MM.1S (cell line): Measurements from ENCODE around the gene BTRC.

Source experiments
- DNase-seq: peaks from one replicate; pipeline ENCODE4 v3.0.0-alpha.2; 2015
- H2AFZ ChIP-seq: fragments of 300-600 bp; sonication (generic); 2 replicates; pipeline ENCODE4 v1.6.0; 2016; ENCODE audit warnings: antibody characterized with exemption, low read length
- H3F3A ChIP-seq: fragments of 300-600 bp; sonication (generic); 2 replicates; pipeline ENCODE4 v1.6.1; 2016; ENCODE audit warnings: mild to moderate bottlenecking, antibody characterized with exemption, low read length, moderate library complexity, mixed read lengths; ENCODE audit not compliant: insufficient read depth
- H3K27ac ChIP-seq: fragments of 300-600 bp; sonication (generic); 2 replicates; pipeline ENCODE4 v1.5.1; 2016; ENCODE audit warnings: mild to moderate bottlenecking, low read length
- H3K27me3 ChIP-seq: fragments of 300-600 bp; sonication (generic); replicated peaks from 2 replicates; pipeline ENCODE4 v1.6.0; 2016; ENCODE audit warnings: low read length; ENCODE audit not compliant: insufficient read depth
- H3K36me3 ChIP-seq: fragments of 300-600 bp; sonication (generic); replicated peaks from 2 replicates; pipeline ENCODE4 v1.6.1; 2016; ENCODE audit warnings: mild to moderate bottlenecking, low read length, mixed read lengths; ENCODE audit not compliant: insufficient read depth
- H3K4me1 ChIP-seq: fragments of 300-600 bp; sonication (generic); 2 replicates; pipeline ENCODE4 v1.6.1; 2016; ENCODE audit warnings: low read length, mixed read lengths
- H3K4me2 ChIP-seq: fragments of 300-600 bp; sonication (generic); 2 replicates; pipeline ENCODE4 v1.6.0; 2016; ENCODE audit warnings: low read depth, low read length
- H3K4me3 ChIP-seq: fragments of 300-600 bp; sonication (generic); 2 replicates; pipeline ENCODE4 v1.5.1; 2016; ENCODE audit warnings: low read length, mixed read lengths
- H3K79me2 ChIP-seq: fragments of 300-600 bp; sonication (generic); 2 replicates; pipeline ENCODE4 v1.6.1; 2016; ENCODE audit warnings: mixed run types, low read length, mixed read lengths
- H3K9ac ChIP-seq: fragments of 300-600 bp; sonication (generic); 2 replicates; pipeline ENCODE4 v1.6.1; 2016; ENCODE audit warnings: low read length, mixed read lengths
- H3K9me2 ChIP-seq: fragments of 300-600 bp; sonication (generic); replicated peaks from 2 replicates; pipeline ENCODE4 v1.6.1; 2016; ENCODE audit warnings: mild to moderate bottlenecking, low read length, mixed read lengths; ENCODE audit not compliant: insufficient read depth
- H3K9me3 ChIP-seq: fragments of 300-600 bp; sonication (generic); replicated peaks from 2 replicates; pipeline ENCODE4 v1.6.1; 2016; ENCODE audit warnings: mild to moderate bottlenecking, low read length, mixed read lengths; ENCODE audit not compliant: insufficient read depth
- H4K20me1 ChIP-seq: fragments of 300-600 bp; sonication (generic); 2 replicates; pipeline ENCODE4 v1.6.1; 2016; ENCODE audit warnings: mild to moderate bottlenecking, low read length, moderate library complexity, mixed read lengths; ENCODE audit not compliant: insufficient read depth
- EZH2 ChIP-seq: fragments of 300-600 bp; sonication (generic); optimal IDR thresholded peaks from 2 replicates; pipeline ENCODE3; 2017; ENCODE audit warnings: low read depth, mild to moderate bottlenecking, antibody characterized with exemption, low read length, mixed read lengths
- EZH2phosphoT487 ChIP-seq: fragments of 300-600 bp; sonication (generic); IDR thresholded peaks from 2 replicates; pipeline ENCODE4 v1.6.1; 2018; ENCODE audit warnings: antibody characterized with exemption, low read length
- TF ChIP-seq, protein P1 (sequence below): fragments of 300-600 bp; sonication (generic); IDR thresholded peaks from 2 replicates; pipeline ENCODE4 v1.5.1; 2016; ENCODE audit warnings: antibody characterized with exemption, low read length, mixed read lengths

The BTRC gene

DNA sequence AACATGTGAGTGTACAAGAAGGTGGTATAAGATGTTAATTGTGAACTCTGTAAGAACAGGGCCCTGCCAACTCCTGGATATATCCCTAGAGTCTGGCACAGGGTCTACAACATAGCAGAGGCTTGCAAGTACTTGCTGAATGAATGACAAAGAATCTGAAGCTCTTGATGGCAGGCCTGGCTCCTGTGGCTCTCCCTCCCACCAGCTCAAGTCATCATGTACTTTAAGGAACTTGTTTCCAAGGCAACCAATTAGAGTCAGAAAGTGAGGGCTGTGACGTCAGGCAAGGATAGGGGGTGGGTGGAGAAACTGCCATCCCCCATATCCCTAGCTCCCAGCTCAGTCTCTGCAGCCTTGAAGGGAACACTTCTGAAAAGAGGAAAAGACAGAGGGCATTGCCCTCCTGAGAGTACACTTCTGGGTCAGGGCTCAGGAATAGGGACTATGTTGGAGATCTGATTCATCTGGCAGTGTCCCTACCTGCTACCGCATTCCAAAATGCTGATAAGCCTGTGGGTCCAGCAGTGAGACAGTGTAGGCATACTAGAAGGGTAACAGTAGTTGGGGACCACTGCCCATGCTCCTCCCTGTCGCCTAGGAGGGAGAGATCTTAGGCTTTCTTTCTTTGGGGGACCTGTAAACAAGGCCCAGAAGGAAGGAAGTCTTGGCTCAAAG lies 34.6 kb upstream of the BTRC start:
- Histone ChIP-seq H3K4me1 (no peaks in the 10 kb centered on the region), H3K4me3 (no peak overlapping the region), H3K9me2 (no peaks in the 10 kb centered on the region), H2AFZ (no peak overlapping the region), H4K20me1 (no peaks in the 10 kb centered on the region), H3F3A (no peaks in the 10 kb centered on the region), H3K4me2 (no peak overlapping the region), H3K27ac (no peak overlapping the region), H3K27me3 (no peaks in the 10 kb centered on the region), H3K79me2 (no peaks in the 10 kb centered on the region), H3K9me3 (no peaks in the 10 kb centered on the region), H3K9ac (no peak overlapping the region), H3K36me3 (no peaks in the 10 kb centered on the region)
- DNase-seq, result no peak
- TF ChIP-seq, protein P1, sequence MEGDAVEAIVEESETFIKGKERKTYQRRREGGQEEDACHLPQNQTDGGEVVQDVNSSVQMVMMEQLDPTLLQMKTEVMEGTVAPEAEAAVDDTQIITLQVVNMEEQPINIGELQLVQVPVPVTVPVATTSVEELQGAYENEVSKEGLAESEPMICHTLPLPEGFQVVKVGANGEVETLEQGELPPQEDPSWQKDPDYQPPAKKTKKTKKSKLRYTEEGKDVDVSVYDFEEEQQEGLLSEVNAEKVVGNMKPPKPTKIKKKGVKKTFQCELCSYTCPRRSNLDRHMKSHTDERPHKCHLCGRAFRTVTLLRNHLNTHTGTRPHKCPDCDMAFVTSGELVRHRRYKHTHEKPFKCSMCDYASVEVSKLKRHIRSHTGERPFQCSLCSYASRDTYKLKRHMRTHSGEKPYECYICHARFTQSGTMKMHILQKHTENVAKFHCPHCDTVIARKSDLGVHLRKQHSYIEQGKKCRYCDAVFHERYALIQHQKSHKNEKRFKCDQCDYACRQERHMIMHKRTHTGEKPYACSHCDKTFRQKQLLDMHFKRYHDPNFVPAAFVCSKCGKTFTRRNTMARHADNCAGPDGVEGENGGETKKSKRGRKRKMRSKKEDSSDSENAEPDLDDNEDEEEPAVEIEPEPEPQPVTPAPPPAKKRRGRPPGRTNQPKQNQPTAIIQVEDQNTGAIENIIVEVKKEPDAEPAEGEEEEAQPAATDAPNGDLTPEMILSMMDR, result no peak
- TF ChIP-seq EZH2 (no peak), EZH2phosphoT487 (no peak)

GRCh38 chr10:101321073-101321472 lies 32.9 kb upstream of the BTRC start:
- no peaks in the 10 kb centered on the region for H3K36me3 ChIP-seq

DNA sequence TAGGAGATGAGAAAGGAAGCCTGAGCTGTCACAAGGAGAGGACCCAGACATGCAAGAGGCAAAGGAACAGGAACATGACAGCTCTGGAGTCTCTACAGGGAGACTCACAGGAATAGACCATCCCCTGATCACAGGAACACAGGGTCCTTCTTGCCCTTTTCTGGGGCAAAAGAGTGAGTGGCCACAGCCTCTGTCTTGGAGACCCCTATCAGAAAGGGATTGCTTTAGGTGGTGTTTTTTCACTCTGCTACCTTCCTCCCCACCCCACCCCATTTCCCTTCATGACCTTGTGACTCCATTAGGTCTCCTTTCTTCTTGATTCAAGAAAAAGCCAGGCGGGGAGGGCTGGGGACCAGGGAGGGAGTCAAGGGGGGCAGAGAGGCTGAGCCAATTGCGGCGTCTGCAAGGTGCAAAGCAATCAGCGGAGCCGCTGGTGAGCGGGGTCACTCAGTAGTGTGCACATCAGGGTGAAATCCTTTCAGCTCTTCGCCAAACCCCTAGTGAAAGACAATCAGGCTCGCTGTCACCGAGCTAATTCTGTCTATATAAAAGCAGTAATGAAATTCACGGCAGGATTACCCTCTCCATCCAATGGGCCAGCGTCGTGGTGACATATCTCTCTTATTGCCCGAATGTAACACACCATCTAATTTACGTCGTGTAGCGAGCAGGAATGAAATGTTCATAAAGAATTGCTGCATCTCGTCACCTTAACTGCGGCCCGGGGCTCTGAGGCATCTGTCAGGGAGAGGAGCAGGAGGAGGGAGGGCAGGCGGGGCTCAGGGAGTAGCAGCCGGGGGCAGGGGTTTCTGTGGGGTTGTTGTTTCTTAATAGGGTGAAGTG lies 31.5 kb upstream of the BTRC start:
- TF ChIP-seq, protein P1, result no peak
- TF ChIP-seq EZH2 (no peak), EZH2phosphoT487 (no peak)
- no peak overlapping the region for H2AFZ ChIP-seq
- H3K4me1 ChIP-seq, result no peaks in the 10 kb centered on the region
- no peak overlapping the region for H3K4me3 ChIP-seq
- H3K4me2 ChIP-seq, result no peak overlapping the region
- no peaks in the 10 kb centered on the region for H3K36me3 ChIP-seq
- H3K9me2 ChIP-seq, result no peaks in the 10 kb centered on the region
- H4K20me1 ChIP-seq, result no peaks in the 10 kb centered on the region
- no peak overlapping the region for H3K27ac ChIP-seq
- no peaks in the 10 kb centered on the region for H3K9me3 ChIP-seq
- H3K9ac ChIP-seq, result no peak overlapping the region
- no peaks in the 10 kb centered on the region for H3K79me2 ChIP-seq
- no peaks in the 10 kb centered on the region for H3K27me3 ChIP-seq
- no peaks in the 10 kb centered on the region for H3F3A ChIP-seq
- no peak for DNase-seq

More at GRCh38 chr10:101321073-101321472, 32.9 kb upstream of the BTRC start:
- Histone ChIP-seq H3K27me3 (no peaks in the 10 kb centered on the region), H3F3A (no peaks in the 10 kb centered on the region), H2AFZ (no peak overlapping the region), H3K9me2 (no peaks in the 10 kb centered on the region), H4K20me1 (no peaks in the 10 kb centered on the region), H3K9me3 (no peaks in the 10 kb centered on the region), H3K4me2 (no peak overlapping the region), H3K4me3 (no peak overlapping the region), H3K79me2 (no peaks in the 10 kb centered on the region), H3K27ac (no peak overlapping the region), H3K9ac (no peak overlapping the region), H3K4me1 (no peaks in the 10 kb centered on the region)
- TF ChIP-seq, protein P1, result no peak
- no peak for TF ChIP-seq EZH2phosphoT487
- no peak for TF ChIP-seq EZH2
- DNase-seq, result no peak
